ENCODE measurements around the gene BHLHE23. TPM values are rescaled to one million over a fixed set of nuclear protein-coding genes. Genes with fewer than 3 reads are reported as not detected.
A peak's percentile ranks its signal among the peaks of the same experiment; 100 is the strongest.
"Not testable (repeated sequence)": the region's sequence is repeated elsewhere in the genome, so short reads cannot be mapped to it uniquely, and the experiment has no call there.

Gene BHLHE23
- total and polyA plus RNA-seq, 5 experiments from 2014 or later: not detected

- peaks cover 1 to 29% (median 17%) of the 10 kb centered on the region in 4 donors for H3K4me1 Mint-ChIP-seq
- no peak for ATAC-seq
These were observed 44.4 kb downstream of the BHLHE23 start for GRCh38 chr20:62962221-62962879.

GRCh38 chr20:62961799-62962198, 45.0 kb downstream of the BHLHE23 start:
- POLR2A ChIA-PET: no interaction called here
- DNase-seq (no peak), ATAC-seq (no peak)
- Mint-ChIP-seq H3K4me1 (peaks cover 3 to 30% (median 17%) of the 10 kb centered on the region in 4 donors), H3K9me3 (no peaks in the 10 kb centered on the region), H3K27ac (peak overlapping the region in 1 of 10 donors; percentile 15), H3K27me3 (no peaks in the 10 kb centered on the region), H3K4me3 (no peak overlapping the region), H3K36me3 (peaks cover 0 to 11% (median 0%) of the 10 kb centered on the region in 3 donors)

More at GRCh38 chr20:62962221-62962879, 44.4 kb downstream of the BHLHE23 start:
- peaks cover 0 to 8% (median 0%) of the 10 kb centered on the region in 3 donors for H3K36me3 Mint-ChIP-seq
- DNase-seq: no peak
- H3K27me3 Mint-ChIP-seq: no peaks in the 10 kb centered on the region
- H3K9me3 Mint-ChIP-seq: no peaks in the 10 kb centered on the region
- H3K27ac Mint-ChIP-seq: no peak overlapping the region
- POLR2A ChIA-PET: interaction anchor here (1.4 kb wide), 1 partner anchor 7 kb away, joined by 5 read pairs; no protein-coding TSS in a partner anchor
- no peak overlapping the region for H3K4me3 Mint-ChIP-seq

DNA sequence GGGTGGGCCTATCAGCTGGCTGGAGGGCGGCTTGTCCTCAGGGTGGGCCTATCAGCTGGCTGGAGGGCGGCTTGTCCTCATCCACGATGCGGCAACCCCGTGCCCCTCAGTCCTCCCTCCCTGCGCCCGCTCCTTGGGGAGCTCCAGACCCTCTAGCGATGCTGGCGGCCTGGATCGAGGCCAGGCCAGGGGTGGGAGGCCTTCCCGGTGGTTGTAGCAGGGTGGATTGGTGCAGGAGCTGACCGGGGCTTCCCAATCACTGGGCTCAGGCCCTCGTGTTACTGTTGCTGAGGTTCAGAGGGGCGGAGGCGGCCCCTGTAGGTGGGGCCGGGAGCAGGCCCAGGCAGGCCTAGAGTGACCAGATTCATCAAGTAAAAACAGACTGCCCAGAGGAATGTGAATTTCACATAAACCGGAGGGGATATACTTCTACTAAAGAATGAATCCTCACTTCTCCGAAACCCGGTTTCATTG, 45.4 kb downstream of the BHLHE23 start:
- ATAC-seq (no peak), DNase-seq (no peak)
- Mint-ChIP-seq H3K4me3 (no peak overlapping the region), H3K4me1 (peaks cover 3 to 30% (median 17%) of the 10 kb centered on the region in 4 donors), H3K27me3 (no peaks in the 10 kb centered on the region), H3K36me3 (peaks cover 0 to 11% (median 0%) of the 10 kb centered on the region in 3 donors), H3K27ac (peak overlapping the region in 2 of 10 donors; percentile 15 to 40), H3K9me3 (no peaks in the 10 kb centered on the region)
- POLR2A ChIA-PET: no interaction called here

DNA sequence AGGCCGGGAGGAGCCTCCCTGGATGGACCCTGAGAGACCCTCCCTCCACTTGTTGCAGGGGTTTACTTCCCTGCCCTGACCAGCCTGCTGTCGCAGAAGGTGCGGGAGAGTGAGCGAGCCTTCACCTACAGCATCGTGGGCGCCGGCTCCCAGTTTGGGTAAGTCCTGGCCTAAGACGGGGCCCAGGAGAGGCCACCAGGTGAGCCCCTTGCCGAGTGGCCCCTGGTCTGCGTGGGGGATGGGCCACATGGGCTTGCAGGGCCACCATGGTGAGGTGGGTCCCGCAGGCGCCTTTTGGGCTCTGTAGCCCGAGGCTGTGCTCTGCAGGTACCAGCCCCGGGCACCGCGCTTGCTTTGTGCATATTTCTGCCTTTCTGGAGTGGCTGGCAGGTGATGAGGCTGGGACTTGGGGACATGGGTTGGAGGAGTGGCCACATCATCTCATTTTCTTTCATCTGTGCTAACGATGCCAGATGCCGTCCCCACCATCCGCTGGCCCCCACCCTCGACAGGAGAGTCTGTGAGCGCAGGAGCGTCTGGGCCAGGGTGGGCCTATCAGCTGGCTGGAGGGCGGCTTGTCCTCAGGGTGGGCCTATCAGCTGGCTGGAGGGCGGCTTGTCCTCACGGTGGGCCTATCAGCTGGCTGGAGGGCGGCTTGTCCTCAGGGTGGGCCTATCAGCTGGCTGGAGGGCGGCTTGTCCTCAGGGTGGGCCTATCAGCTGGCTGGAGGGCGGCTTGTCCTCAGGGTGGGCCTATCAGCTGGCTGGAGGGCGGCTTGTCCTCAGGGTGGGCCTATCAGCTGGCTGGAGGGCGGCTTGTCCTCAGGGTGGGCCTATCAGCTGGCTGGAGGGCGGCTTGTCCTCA, 46.1 kb downstream of the BHLHE23 start:
- POLR2A ChIA-PET: interaction anchor here (0.7 to 1.6 kb wide), 2 partner anchors 12 to 145 kb away, joined by 3 to 7 read pairs; no protein-coding TSS in a partner anchor
- H3K4me3 Mint-ChIP-seq, H3K36me3 Mint-ChIP-seq, H3K9me3 Mint-ChIP-seq, H3K27me3 Mint-ChIP-seq, ATAC-seq, DNase-seq, H3K27ac Mint-ChIP-seq: not testable (repeated sequence)
- H3K4me1 Mint-ChIP-seq: peaks cover 4 to 36% (median 17%) of the 10 kb centered on the region in 4 donors

GRCh38 chr20:62959998-62960436, 46.7 kb downstream of the BHLHE23 start:
- Mint-ChIP-seq H3K9me3 (no peaks in the 10 kb centered on the region), H3K4me3 (peak overlapping the region in 7 of 10 donors; percentile 22 to 59 (median 27)), H3K36me3 (peaks cover 0 to 8% (median 0%) of the 10 kb centered on the region in 3 donors), H3K27ac (peak overlapping the region in 5 of 10 donors; percentile 16 to 65 (median 37)), H3K4me1 (peaks cover 3 to 41% (median 19%) of the 10 kb centered on the region in 4 donors), H3K27me3 (no peaks in the 10 kb centered on the region)
- ATAC-seq (no peak), DNase-seq (no peak)
- POLR2A ChIA-PET: interaction anchor here (0.7 to 1.6 kb wide), 5 partner anchors 10 to 144 kb away, joined by 3 to 15 read pairs (median 5); partner anchors contain the start of gene GID8

DNA sequence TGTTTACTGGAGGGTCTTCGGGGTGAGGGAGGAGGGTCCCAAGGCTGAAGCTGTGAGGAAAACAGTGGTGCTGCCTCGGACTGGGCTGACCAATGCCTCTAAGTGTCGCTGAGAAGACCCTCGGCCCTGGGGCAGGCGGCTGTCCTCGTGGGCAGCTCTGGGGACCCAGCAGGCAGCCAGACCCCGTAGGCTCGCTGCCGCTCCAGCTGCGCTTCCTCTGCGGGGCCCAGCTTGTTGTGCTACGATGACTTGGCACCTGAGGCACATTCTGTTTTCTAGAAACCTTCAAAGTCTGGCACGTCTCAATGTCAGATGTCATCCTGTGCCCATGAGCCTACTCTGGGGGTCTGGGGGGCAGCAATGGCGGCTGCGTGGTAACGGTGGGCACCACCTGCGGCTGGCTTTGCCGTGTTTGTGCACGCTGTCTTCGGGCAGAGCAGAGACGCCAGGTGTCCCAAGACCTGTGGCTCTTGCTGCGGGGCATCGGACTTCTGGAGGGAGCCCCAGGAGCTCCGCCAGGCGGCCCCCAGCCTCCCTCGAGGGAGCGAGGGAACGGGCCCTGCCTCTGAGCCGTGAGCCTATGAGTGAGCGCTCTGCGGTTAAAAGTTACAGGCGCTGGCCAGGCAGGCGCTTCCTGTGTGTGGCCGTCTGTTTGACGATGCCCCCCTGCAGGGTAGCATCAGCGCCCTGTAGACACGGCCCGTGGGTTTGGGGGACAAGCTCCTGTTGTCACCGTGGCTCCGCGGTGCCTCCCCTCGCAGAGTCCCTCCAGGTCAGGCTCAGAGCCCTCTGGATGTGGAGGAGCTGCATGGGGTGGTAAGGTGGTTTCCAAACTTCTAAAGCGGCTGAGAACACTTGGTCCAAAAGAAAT, 47.4 kb downstream of the BHLHE23 start:
- peak overlapping the region in 8 of 10 donors; percentile 31 to 77 (median 71) for H3K27ac Mint-ChIP-seq
- peak in 3 of 10 donors; percentile 26 to 61 (median 38) for DNase-seq
- H3K27me3 Mint-ChIP-seq: no peaks in the 10 kb centered on the region
- peak overlapping the region; percentile 11 to 69 (median 47) for H3K4me3 Mint-ChIP-seq
- peak; percentile 47 to 56 for ATAC-seq
- no peaks in the 10 kb centered on the region for H3K9me3 Mint-ChIP-seq
- POLR2A ChIA-PET: interaction anchor here (0.9 to 1.6 kb wide), 6 partner anchors 9 to 41 kb away, joined by 3 to 15 read pairs (median 5); partner anchors contain the start of gene GID8
- peaks cover 0 to 8% (median 0%) of the 10 kb centered on the region in 3 donors for H3K36me3 Mint-ChIP-seq
- H3K4me1 Mint-ChIP-seq: peaks cover 3 to 47% (median 25%) of the 10 kb centered on the region in 4 donors

DNA sequence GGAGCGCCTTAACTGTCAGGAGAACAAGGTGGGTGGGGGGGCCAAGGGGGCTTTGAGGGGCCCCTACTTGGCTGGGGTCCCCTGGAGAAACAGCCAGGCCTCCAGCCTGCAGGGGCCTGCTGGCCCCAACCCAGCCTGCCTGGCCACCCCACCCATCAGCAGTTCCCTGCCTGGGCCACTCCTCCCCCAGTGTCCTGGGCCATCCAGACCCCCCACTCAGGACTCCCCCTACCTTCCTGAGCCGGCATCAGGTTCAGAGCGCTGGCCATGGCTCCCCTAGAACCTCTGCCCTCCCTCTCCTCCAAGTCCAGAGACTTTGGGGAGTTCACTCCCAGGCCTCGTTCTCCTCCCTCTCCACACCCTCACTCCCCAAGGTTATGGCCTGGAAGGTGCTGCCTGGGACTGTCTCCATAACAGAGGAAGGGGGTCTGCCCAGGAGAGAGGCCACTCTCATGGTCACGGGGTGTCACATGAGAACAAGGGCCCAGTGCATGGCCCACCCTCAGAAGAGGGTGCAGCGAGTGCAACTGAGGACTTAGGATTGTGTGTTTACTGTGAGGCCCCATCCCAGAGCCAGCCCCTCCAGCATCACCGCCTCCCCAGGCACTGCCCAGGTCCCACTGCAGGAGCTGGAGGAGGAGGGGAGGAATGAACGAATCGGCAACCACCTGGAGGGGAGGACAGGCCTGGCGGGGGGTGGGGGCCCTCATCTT, 48.2 kb downstream of the BHLHE23 start:
- peak overlapping the region in 2 of 10 donors; percentile 47 to 54 for H3K4me3 Mint-ChIP-seq
- peak overlapping the region in 3 of 10 donors; percentile 39 to 77 (median 56) for H3K27ac Mint-ChIP-seq
- DNase-seq: peak in 1 of 10 donors; percentile 58
- POLR2A ChIA-PET: interaction anchor here (0.7 to 1.6 kb wide), 7 partner anchors 9 to 40 kb away, joined by 3 to 15 read pairs (median 5); partner anchors contain the start of gene GID8
- peaks cover 0 to 5% (median 0%) of the 10 kb centered on the region in 3 donors for H3K36me3 Mint-ChIP-seq
- no peaks in the 10 kb centered on the region for H3K9me3 Mint-ChIP-seq
- no peak for ATAC-seq
- no peaks in the 10 kb centered on the region for H3K27me3 Mint-ChIP-seq
- peaks cover 7 to 54% (median 33%) of the 10 kb centered on the region in 4 donors for H3K4me1 Mint-ChIP-seq

DNA sequence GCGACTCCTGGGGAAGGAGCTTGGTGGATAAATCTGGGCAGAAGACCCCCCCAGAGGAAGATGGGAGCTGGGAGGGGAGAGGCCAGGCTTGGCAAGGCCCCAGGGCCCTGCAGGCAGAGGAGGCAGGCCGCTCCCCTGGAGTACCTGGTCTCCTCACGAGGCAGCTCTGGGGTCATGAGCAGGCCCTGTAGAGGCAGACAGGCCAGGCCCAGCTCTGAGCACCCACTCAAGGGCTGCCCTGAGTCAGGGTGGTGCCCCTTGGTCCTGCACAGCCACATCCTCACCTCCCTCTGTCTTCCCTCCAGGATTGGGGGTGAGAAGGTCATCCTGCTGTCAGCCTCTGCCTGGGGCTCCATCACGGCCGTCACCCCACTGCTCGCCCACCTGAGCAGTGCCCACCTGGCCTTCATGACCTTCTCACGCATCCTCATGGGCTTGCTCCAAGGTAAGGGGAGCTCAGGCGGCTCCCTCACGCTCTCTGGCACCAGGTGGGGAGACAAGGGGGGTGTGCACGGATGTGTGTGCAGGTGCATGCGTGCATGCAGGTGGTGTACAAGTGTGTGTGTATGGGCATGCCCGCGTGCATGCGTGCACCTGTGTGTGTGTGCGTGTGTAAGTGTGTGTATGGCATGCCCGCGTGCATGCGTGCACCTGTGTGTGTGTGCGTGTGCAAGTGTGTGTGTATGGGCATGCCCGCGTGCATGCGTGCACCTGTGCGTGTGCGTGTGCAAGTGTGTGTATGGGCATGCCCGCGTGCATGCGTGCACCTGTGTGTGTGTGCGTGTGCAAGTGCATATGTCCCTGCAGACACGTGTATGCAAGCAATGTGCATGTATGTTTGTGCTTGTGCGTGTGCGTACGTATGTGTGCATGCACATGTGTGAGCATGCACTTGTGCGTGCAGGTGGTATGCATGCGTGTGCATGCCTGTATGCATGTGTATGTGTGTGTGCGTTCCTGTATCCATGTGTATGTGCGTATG, 49.3 kb downstream of the BHLHE23 start:
- H3K27ac Mint-ChIP-seq: peak overlapping the region in 1 of 10 donors; percentile 56
- peaks cover 0 to 5% (median 0%) of the 10 kb centered on the region in 3 donors for H3K36me3 Mint-ChIP-seq

GRCh38 chr20:62956387-62957135, 50.2 kb downstream of the BHLHE23 start:
- DNase-seq: peak in 1 of 10 donors; percentile 60
- H3K4me1 Mint-ChIP-seq: peaks cover 9 to 64% (median 42%) of the 10 kb centered on the region in 4 donors
- peak overlapping the region in 5 of 10 donors; percentile 10 to 72 (median 57) for H3K27ac Mint-ChIP-seq
- no peak for ATAC-seq
- H3K27me3 Mint-ChIP-seq: no peaks in the 10 kb centered on the region
- POLR2A ChIA-PET: interaction anchor here (4.6 kb wide), 1 partner anchor 38 kb away, joined by 54 read pairs; no protein-coding TSS in a partner anchor
- H3K9me3 Mint-ChIP-seq: no peaks in the 10 kb centered on the region
- peaks cover 0 to 5% (median 0%) of the 10 kb centered on the region in 3 donors for H3K36me3 Mint-ChIP-seq
- H3K4me3 Mint-ChIP-seq: peak overlapping the region in 2 of 10 donors; percentile 18 to 19

More for the DNA sequence above, 49.3 kb downstream of the BHLHE23 start:
- H3K4me1 Mint-ChIP-seq: peaks cover 7 to 60% (median 39%) of the 10 kb centered on the region in 4 donors
- peak overlapping the region in 1 of 10 donors; percentile 20 for H3K4me3 Mint-ChIP-seq
- no peaks in the 10 kb centered on the region for H3K9me3 Mint-ChIP-seq
- DNase-seq (peak in 1 of 10 donors; percentile 58), ATAC-seq (no peak)
- POLR2A ChIA-PET: interaction anchor here (0.7 kb wide), 1 partner anchor 18 kb away, joined by 4 read pairs; no protein-coding TSS in a partner anchor
- no peaks in the 10 kb centered on the region for H3K27me3 Mint-ChIP-seq
